PC-9 (cell line): ENCODE results near the gene METTL15.

Experiments
- EZH2 ChIP-seq: fragments of 200-600 bp; sonication (generic); IDR thresholded peaks from 2 replicates; pipeline ENCODE4 v1.8.0; 2017; ENCODE audit warnings: antibody characterized with exemption, low read depth
- TF ChIP-seq, protein P1 (sequence below): fragments of 200-600 bp; sonication (generic); conservative IDR thresholded peaks from 2 replicates; pipeline ENCODE4 v1.6.1; 2017; ENCODE audit warnings: mixed run types, antibody characterized with exemption, mild to moderate bottlenecking, moderate library complexity

DNA sequence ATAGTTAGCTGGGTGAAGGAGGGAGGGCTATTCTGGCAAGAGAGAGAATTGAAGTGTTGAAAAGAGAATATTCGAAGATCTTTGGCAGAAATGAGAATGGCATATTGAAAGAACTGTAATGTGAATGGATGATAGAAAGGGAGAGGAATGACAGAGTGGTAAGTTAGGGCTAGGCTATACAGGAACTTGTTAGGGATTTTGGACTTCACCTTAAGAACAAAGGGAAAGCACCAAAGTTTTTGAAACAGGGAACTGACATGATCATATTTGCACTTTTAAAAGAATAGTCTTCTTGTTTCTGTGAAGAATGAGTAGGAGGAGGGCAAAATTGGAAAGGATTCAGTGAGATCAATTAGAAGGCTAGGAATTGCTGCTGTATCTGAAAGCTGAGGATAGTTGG lies 119.3 kb downstream of the METTL15 start:
- TF ChIP-seq EZH2 = no peak
- TF ChIP-seq, protein P1, sequence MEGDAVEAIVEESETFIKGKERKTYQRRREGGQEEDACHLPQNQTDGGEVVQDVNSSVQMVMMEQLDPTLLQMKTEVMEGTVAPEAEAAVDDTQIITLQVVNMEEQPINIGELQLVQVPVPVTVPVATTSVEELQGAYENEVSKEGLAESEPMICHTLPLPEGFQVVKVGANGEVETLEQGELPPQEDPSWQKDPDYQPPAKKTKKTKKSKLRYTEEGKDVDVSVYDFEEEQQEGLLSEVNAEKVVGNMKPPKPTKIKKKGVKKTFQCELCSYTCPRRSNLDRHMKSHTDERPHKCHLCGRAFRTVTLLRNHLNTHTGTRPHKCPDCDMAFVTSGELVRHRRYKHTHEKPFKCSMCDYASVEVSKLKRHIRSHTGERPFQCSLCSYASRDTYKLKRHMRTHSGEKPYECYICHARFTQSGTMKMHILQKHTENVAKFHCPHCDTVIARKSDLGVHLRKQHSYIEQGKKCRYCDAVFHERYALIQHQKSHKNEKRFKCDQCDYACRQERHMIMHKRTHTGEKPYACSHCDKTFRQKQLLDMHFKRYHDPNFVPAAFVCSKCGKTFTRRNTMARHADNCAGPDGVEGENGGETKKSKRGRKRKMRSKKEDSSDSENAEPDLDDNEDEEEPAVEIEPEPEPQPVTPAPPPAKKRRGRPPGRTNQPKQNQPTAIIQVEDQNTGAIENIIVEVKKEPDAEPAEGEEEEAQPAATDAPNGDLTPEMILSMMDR = no peak
